H4 (cell line): ENCODE results near the gene RBM42. TPM values are rescaled to one million over a fixed set of nuclear protein-coding genes. Genes with fewer than 3 reads are reported as not detected.
"Not testable (repeated sequence)": the region's sequence is repeated elsewhere in the genome, so short reads cannot be mapped to it uniquely, and the experiment has no call there.

Experiments
- DNase-seq: peaks from one replicate; pipeline ENCODE4 v3.0.0-alpha.2; 2015; ENCODE audit warnings: low spot score
- total RNA-seq: library from RNA; depleted of rRNA; stranded (reverse); fragments of >200 nt; shearing (Covaris generic); gene quantifications from 2 replicates; pipeline ENCODE4 v1.2.3, GENCODE V29; 2014; rRNA removed

Gene RBM42, protein sequence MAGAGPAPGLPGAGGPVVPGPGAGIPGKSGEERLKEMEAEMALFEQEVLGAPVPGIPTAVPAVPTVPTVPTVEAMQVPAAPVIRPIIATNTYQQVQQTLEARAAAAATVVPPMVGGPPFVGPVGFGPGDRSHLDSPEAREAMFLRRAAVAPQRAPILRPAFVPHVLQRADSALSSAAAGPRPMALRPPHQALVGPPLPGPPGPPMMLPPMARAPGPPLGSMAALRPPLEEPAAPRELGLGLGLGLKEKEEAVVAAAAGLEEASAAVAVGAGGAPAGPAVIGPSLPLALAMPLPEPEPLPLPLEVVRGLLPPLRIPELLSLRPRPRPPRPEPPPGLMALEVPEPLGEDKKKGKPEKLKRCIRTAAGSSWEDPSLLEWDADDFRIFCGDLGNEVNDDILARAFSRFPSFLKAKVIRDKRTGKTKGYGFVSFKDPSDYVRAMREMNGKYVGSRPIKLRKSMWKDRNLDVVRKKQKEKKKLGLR
- total RNA-seq = 135 and 156 TPM in 2 replicates

DNA sequence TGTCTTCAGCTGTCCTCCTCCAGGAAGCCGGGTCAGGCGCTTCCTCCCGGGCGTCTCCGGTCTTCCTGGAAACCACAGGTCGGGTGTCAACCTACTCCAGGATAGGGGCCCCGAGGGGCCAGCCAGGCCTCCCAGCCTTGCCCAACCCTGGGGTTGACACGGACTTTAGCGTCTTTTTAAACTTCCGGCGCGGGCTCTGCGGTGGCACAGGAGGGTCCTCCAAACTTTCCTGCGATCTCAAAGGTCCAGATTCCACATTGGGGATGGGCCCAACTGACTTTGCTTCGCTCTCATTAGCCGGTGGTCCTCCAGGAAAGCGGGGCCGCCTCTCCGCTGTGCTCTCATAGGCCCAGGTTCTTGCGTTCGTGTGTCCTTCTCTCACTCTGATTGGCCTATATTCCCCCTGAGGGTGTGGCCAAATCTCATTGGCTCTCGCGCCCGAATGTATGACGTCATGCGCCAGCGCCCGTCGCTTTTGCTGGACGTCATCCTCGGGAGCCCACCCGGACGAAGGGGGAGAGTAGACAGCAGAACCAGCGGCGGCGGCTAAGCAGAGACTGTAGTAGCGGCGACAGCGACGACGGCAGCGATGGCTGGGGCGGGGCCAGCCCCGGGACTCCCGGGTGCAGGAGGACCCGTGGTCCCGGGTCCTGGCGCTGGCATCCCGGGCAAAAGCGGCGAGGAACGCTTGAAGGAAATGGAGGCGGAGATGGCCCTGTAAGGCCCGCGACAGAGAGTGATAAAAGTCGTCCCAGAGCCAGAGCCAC lies at the start of gene RBM42:
RBM42 (plus strand) TSS at position 472 of the 767 bp plus-strand sequence; CDS start at position 590, 118 bp downstream.
- peak; percentile 100 for DNase-seq

DNA sequence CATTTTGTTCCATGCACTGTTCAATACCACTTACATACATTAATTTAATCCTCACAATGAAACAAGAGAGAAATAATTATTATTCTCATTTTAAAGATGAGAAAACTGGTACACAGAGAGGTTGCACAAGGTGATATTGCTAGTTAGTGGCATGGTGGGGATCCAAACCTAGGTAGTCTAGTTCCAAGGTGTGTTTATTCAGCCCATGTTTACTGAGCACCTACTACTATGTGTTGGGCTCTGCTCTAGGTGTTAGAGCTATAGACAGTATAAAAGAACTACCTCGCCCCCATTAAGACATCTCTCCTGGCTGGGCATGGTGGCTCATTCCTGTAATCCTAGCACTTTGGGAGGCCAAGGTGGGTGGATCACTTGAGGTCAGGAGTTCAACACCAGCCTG lies 46.1 kb upstream of the RBM42 start:
- DNase-seq = no peak

DNA sequence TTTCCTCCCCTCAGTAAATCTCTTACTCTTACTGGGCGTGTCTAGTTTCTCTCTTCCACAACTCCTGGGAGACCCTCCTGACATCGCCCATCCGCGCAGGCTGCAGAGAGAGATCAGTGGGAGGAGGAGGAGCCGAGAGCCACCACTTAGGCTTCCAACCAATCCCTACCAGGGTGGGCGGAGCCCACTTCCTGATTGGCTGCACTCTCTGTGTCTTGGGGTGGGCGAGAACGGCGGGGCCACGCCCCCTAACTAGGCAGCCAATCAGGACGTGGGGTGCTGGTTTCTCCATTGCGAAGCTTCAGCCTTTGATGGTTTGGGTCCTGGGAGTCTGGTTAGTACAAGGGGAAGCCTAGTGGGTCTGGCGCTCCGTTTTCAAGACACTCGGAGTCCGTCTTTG lies 43.0 kb upstream of the RBM42 start, which contains the start of gene PMIS2:
PMIS2 (plus strand) TSS at position 326 of the 400 bp plus-strand sequence. CDS start 87 bp downstream, outside the sequence.
- DNase-seq = no peak

DNA sequence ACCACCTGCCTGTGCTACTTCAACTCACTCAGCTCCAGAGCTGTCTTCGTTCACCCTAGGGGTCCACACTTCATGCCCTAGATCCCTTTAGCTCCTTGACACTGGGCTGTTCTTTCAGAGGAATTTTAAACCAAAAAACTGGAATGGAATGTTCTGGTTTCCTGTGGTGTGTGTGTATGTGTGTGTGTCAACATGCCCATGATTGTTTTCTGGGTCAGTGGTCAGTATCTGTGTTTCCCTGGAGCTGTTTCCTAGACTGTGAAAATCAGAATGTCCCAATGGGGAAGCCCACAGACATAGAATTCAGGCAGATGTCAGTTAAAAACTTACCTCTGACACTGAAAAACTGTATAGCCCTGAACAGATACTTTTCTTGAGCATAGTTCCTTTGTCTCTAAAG lies 41.5 kb upstream of the RBM42 start:
- no peak for DNase-seq

DNA sequence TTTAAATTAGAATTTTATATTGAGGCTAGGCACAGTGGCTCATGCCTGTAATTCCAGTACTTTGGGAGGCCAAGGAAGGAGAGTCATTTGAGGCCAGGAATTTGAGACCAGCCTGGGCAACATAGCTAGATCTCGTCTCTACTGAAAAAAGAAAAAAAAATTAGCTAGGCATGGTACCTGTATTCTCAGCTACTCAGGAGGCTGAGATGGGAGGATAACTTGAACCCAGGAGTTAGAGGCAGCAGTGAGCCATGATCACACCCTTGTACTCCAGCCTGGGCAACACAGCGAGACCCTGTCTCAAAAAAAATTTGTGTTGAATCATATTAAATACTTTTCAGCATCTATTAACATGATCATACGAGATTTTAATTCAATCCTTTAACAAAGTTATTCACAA lies 38.0 kb upstream of the RBM42 start:
- DNase-seq = no peak

DNA sequence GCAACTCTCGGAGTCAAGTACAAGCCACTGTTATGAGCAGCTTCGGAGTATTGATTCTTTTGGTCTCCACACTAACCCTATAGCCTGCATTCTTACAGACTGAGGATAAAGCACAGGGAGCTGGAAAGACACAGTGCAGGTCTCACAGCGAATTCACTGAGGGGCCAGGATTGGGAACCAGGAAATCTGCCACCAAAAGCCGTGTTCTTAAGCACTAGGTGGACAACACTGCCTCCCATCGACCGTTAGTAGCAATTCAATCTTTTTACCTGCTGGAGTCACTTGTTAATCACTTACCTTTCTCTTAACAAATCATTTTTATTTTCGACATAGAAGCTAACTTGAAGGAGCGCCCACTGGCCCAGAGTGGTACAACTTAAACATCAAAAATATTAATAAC lies 36.6 kb upstream of the RBM42 start:
- no peak for DNase-seq

DNA sequence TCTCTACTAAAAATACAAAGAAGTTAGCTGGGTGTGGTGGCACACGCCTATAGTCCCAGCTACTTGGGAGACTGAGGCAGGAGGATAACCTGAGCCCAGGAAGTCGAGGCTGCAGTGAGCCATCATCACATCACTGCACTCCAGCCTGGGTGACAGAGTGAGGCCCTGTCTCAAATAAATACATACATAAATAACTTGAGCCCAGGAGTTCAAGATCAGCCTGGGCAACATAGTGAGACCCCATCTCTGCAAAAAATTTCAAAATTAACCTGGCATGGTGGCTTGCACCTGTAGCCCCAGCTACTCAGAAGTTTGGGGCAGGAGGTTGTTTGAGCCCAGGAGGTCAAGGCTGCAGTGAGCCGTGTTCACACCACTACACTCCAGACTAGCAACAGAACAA lies 33.8 kb upstream of the RBM42 start:
- DNase-seq = not testable (repeated sequence)

DNA sequence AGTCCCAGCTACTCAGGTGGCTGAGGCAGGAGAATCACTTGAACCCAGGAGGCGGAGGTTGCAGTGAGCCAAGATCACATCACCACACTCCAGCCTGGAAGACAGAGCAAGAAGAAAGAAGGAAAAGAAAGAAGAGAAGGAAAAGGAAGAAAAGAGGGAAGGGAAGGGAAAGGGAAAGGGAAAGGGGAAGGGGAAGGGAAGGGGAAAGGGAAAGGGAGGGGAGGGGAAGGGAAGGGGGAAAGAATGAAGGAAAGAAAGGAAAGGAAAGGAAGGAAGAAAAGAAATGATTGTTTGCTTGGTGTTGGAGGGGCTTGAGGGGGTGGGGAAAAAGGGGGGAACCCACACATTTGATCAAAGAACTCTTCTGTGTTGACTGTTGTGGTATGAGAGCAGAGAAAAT lies 32.9 kb upstream of the RBM42 start:
- DNase-seq = no peak

DNA sequence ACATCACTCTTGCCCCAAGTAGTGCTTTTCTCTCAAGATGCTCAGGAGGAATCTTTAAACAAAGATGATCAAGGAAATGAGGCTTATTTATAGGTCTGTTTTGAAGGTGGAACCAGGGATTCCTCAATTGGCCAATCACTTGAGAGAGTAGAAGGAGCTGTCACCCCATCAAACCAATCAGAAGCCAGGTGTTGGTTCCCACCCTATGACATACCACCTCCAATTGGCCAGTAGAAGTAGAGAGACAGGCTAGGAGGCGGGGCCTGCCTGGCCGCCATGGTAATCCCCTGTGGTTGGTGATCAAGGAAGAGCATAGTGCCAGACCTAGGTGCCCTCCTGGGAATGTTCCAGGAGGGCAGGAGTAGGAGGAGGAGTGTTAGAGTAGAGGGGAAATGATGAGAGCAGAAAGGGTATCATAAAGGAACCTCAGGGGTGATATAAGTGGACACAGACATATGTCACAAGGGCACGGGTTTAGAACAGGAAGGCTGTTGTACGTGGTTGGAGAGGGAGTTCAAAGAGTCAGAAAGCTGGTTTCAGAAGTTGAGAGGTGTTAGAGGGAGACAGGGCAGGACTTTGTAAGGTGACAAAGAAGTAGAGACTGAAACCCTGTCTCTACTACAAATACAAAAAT lies 32.4 kb upstream of the RBM42 start:
- peak; percentile 36 for DNase-seq

DNA sequence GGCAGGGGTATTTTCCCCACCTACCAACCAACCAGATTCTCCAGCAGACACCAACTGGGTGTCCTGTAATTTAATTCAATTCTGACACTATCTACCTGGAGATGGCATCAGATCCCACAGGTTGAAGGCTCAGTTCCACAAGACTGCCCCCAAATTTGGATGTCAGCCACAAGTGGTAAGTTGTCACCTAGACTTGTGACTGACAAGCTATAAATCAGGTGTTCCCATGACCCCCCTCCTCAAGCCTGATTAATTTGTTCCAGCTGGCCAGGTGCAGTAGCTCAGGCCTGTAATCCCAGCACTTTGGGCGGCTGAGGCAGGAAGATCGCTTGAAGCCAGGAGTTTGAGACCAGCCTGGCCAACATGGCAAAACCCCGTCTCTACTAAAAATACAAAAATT lies 26.9 kb upstream of the RBM42 start:
- no peak for DNase-seq

DNA sequence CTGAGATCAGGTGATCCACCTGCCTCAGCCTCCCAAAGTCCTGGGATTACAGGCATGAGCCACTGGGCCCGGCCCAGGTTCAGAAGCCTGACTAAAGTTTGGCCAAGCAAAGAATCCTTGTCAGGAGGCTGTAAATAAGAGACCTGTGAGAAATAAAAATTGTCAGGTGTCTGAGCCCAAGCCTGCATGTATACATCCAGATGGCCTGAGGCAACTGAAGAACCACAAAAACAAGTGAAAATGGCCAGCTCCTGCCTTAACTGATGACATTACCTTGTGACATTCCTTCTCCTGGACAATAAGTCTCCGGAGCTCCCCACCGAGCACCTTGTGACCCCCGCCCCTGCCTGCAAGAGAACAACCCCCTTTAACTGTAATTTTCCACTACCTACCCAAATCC lies 24.4 kb upstream of the RBM42 start:
- not testable (repeated sequence) for DNase-seq

DNA sequence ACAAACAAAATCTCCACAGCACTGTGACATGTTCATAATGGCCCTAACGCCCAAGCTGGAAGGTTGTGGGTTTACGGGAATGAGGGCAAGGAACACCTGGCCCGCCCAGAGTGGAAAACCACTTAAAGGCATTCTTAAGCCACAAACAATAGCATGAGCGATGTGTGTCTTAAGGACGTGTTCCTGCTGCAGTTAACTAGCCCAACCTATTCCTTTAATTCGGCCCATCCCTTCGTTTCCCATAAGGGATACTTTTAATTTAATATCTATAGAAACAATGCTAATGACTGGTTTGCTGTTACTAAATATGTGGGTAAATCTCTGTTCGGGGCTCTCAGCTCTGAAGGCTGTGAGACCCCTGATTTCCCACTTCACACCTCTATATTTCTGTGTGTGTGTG lies 21.7 kb upstream of the RBM42 start:
- DNase-seq = not testable (repeated sequence)

DNA sequence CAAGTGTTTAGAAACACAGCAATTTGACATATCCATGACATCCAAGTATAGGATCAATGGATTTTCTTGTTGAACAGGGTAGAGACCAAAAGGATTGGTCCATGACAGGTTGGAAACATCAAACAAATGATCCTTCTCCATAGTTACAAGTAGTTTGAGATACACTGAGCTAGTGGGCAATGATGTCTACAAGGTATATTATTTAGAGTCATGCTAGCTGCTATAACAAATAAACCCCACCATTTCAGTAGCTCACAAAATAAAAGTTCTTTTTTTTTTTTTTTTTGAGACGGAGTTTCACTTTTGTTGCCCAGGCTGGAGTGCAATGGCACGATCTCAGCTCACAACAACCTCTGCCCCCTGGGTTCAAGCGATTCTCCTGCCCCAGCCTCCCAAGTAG lies 21.2 kb upstream of the RBM42 start:
- DNase-seq = no peak

DNA sequence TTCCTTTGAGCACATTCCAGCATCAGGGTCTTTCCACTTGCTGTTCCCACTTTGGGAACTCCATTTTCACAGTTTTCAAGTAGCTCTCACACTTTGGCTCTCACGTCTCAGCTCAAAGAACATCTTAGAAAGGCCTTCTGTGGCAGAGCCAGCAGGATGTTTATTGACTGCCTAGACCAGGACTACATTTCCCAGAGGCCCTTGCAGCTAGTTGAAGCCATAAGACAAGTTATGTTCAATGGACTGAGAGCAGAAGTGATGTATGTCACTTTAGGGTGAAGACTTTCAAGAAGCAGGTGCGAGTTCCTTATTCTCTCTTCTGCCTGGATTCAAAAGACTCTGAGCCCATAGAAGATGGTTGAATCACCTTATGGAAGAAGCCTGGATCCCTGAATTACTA lies 20.6 kb upstream of the RBM42 start:
- DNase-seq = no peak

DNA sequence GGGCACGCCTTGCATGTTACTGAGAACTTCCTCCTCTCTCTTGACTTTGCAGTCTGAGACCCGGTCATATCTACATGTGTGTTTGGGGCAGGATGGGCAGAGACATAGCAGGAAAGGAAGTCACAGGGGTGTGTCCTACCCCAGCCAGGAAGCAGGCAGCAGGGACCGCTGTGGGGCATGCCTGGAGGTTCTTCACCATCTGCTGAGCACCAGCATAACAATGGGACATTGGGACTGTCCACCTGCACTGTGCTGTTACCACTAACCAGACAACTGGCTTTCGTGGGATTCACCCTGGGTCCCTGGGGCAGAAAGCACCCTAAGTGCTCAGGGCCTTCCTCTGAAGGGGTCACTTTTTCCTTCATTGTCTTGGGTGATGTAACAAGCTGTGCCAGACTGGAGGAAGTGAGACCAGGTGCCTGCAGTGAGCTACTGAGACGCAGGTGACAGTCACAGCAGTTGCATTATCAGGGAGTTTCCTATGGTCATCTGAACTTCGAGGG lies 18.9 kb upstream of the RBM42 start:
- DNase-seq = no peak

DNA sequence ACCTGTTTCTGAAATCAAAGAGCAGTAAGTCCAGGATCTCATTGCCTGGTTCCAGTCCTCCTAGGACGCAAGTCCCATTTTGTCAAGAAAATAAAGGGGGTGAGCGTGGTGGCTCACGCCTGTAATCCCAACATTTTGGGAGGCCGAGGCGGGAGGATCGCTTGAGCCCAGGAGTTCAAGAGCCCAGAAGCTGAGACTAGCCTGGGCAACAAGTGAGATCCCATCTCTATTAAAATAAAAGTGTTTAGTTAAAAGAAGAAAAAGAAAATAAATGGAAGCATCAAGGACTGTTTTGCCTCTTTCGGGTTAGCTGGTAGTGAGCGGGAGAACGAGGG lies 16.6 kb upstream of the RBM42 start:
- no peak for DNase-seq

DNA sequence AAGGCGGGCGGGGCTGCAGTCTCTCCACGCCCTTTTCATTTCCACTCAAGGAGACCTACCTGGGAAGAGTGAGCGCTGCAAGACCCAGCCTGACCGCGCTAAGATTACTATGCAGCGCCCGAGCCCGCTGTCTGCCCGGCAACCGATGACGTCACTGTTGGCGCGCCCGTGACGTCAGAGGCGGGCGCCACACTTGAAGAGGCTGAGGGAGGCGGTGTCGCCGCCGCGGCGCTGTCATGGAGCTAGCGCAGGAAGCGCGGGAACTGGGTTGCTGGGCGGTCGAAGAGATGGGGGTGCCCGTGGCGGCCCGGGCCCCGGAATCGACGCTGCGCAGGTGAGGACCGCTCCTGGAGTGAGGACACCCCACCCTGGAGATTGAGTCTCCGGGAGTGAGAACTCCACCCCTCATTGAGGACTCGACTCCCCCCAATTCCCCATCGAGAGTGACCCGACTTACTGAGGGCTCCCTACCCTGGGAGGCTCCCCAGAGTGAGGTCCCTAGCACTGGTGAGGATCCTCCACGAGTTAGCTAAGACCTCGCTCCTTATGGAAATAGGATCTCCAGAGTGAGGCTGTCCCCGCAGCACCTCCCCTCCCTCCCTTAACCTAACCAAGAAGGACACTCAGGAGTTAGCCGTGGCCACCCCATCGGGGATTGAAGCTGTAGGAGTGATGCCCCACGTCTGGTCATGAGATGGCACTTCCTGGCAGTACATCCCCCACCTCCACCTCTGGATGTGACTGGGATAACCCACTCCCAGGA lies 16.1 kb upstream of the RBM42 start, which contains the start of gene HAUS5:
HAUS5 (plus strand) TSS at position 177 of the 763 bp plus-strand sequence; CDS start at position 237, 60 bp downstream.
- peak; percentile 99 for DNase-seq

DNA sequence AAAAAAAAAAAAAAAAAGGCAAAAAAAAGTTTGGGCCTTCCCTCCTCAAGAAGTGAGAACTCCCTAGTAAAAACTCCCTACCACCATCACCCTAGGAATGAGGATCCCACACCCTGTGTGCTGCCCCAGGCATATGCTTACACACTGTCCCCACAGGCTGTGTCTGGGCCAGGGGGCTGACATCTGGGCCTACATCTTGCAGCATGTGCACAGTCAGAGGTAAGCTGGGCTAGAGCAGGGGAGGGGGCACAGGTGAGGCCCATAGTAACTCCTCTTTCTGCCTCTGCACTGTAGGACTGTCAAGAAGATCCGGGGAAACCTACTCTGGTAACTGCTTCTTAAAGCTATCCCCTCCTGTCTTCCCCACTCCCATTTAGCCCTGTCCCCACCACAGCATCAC lies 15.3 kb upstream of the RBM42 start:
- no peak for DNase-seq

DNA sequence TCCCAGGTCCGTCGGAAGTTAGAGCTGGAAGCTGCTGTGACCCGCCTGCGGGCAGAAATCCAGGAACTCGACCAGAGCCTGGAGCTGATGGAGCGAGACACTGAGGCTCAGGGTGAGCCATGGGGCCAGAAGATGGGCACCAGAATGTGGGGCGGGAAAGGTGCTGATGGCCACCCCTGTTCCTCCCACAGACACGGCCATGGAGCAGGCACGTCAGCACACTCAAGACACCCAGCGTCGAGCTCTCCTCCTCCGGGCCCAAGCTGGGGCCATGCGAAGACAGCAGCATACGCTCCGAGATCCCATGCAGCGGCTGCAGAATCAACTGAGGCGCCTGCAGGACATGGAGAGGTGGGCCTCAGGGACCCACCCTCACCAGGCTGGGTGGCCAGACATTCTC lies 13.8 kb upstream of the RBM42 start:
- no peak for DNase-seq

DNA sequence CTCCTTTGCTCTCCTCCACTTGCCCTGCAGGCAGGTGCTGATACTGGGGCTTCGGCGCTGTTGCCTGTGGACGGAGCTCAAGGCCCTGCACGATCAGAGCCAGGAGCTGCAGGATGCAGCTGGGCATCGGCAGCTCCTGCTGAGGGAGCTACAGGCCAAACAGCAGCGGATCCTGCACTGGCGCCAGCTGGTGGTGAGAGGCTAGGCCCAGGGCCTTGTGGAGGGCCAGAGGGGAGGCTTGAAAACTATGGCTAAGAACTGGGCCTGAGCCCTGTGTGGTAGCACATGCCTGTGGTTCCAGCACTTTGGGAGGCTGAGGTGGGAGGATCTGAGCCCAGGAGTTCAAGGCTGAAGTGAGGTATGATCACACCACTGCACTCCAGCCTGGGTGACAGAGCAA lies 10.0 kb upstream of the RBM42 start:
- no peak for DNase-seq

DNA sequence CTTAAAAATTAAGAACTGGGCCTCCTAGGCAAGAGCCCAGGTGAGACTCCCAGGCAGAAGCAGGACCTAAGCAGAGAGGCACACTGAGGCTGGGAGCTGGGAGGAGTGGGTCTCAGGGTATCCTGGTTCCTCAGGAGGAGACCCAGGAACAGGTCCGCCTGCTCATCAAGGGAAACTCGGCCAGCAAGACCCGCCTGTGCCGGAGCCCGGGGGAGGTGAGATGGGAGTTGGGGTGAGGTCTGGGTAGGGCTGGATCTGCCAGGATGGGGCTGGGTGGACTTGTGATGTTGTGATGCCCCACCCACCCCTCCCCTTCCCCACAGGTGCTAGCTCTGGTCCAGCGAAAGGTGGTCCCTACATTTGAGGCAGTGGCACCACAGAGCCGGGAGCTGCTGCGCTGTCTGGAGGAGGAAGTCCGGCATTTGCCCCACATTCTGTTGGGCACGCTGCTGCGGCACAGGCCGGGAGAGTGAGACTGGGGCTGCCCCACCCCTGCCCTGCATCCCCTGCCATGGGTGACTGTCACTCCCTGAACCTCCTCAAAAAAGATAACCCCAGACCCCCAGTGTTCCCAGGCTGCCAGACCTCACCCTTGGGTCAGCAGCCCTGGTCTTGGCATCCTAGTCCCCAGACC lies 9.4 kb upstream of the RBM42 start:
- no peak for DNase-seq
